Endodermal cell (in vitro differentiated cells): ENCODE data around the gene CARHSP1. TPM values are rescaled to one million over a fixed set of nuclear protein-coding genes. Genes with fewer than 3 reads are reported as not detected.
A peak's percentile ranks its signal among the peaks of the same experiment; 100 is the strongest.
"Not testable (repeated sequence)": the region's sequence is repeated elsewhere in the genome, so short reads cannot be mapped to it uniquely, and the experiment has no call there.

Source experiments
- DNase-seq: peaks from one replicate; pipeline ENCODE4 v3.0.0-alpha.2; 2017
- H3K27ac ChIP-seq: 2 replicates; pipeline ENCODE4 v1.5.1; 2013; ENCODE audit warnings: mild to moderate bottlenecking, low read depth, low read length, moderate library complexity
- H3K27me3 ChIP-seq: 2 replicates; pipeline ENCODE4 v1.6.1; 2013; ENCODE audit warnings: mild to moderate bottlenecking, low read length, moderate library complexity; ENCODE audit not compliant: insufficient read depth, control insufficient read depth, poor library complexity, severe bottlenecking
- H3K36me3 ChIP-seq: 2 replicates; pipeline ENCODE4 v1.7.0; 2013; ENCODE audit warnings: mild to moderate bottlenecking, low read length, moderate library complexity; ENCODE audit not compliant: control insufficient read depth, insufficient read depth
- H3K4me1 ChIP-seq: one replicate; pipeline ENCODE4 v1.7.0; 2013; ENCODE audit warnings: low read length; ENCODE audit not compliant: control insufficient read depth, insufficient read depth
- H3K4me3 ChIP-seq: 2 replicates; pipeline ENCODE4 v1.5.1; 2013; ENCODE audit warnings: mild to moderate bottlenecking, low read length, moderate library complexity
- H3K9ac ChIP-seq: 2 replicates; pipeline ENCODE4 v1.6.1; 2013; ENCODE audit warnings: mild to moderate bottlenecking, low read length, moderate library complexity; ENCODE audit not compliant: poor library complexity, severe bottlenecking; ENCODE audit errors: extremely low read depth
- H3K9me3 ChIP-seq: 2 replicates; pipeline ENCODE4 v1.6.1; 2013; ENCODE audit warnings: mild to moderate bottlenecking, low read length, moderate library complexity; ENCODE audit not compliant: control insufficient read depth
- H3K27ac Mint-ChIP-seq: 2 replicates; pipeline ENCODE4 v1.8.0; 2020; ENCODE audit warnings: mixed read lengths
- H3K27me3 Mint-ChIP-seq: 2 replicates; pipeline ENCODE4 v1.8.0; 2021; ENCODE audit warnings: mild to moderate bottlenecking, mixed read lengths; ENCODE audit not compliant: insufficient read depth
- H3K36me3 Mint-ChIP-seq: 2 replicates; pipeline ENCODE4 v1.8.0; 2020; ENCODE audit warnings: low read depth, mixed read lengths
- H3K4me1 Mint-ChIP-seq: 2 replicates; pipeline ENCODE4 v1.8.0; 2020; ENCODE audit warnings: mixed read lengths
- H3K4me3 Mint-ChIP-seq: 2 replicates; pipeline ENCODE4 v1.8.0; 2020; ENCODE audit warnings: mild to moderate bottlenecking, moderate library complexity, mixed read lengths
- H3K9me3 Mint-ChIP-seq: 2 replicates; pipeline ENCODE4 v1.8.0; 2020; ENCODE audit warnings: mild to moderate bottlenecking, mixed read lengths
- CTCF ChIP-seq: fragments of 200-600 bp; sonication (generic); conservative IDR thresholded peaks from 2 replicates; pipeline ENCODE4 v1.5.0; 2021; ENCODE audit warnings: antibody characterized with exemption, mild to moderate bottlenecking
- WGBS, 2 experiments: methylation state at CpG; one replicate each; pipeline versions ENCODE4 v1.1.5 to v1.1.7; 2013; ENCODE audit warnings: missing lambda C conversion rate in 2 of 2, mixed read lengths in 1 of 2; ENCODE audit not compliant: insufficient coverage in 1 of 2, insufficient read length in 1 of 2; 5-methylcytosine and 5-hydroxymethylcytosine counted together
- total RNA-seq, 2 donors: library from RNA; stranded (reverse); fragmentation: NEBNext Ultra II Directional in 1 of 2; extraction: Animal tissue kit (Norgen Biotek cat#: 25700) in 1 of 2; gene quantifications; 2 replicates in 1 of 2; 3 replicates in 1 of 2; pipeline ENCODE4 v1.2.1, GENCODE V29; 2021

Gene CARHSP1
- total RNA-seq, 2 donors from 2014 or later, result 233 to 275 TPM

- Histone ChIP-seq H3K27ac (no peak overlapping the region), H3K9ac (no peak overlapping the region), H3K4me3 (no peak overlapping the region), H3K9me3 (no peaks in the 10 kb centered on the region), H3K4me1 (no peaks in the 10 kb centered on the region), H3K36me3 (no peaks in the 10 kb centered on the region), H3K27me3 (no peaks in the 10 kb centered on the region)
- TF ChIP-seq CTCF, result no peak
- Mint-ChIP-seq H3K27me3 (no peaks in the 10 kb centered on the region), H3K4me3 (no peak overlapping the region), H3K36me3 (no peaks in the 10 kb centered on the region), H3K27ac (no peak overlapping the region), H3K9me3 (no peaks in the 10 kb centered on the region), H3K4me1 (peaks cover 2% of the 10 kb centered on the region)
- no peak for DNase-seq
- 92 to 93% methylated on average over 8 of the region's 8 CpGs for WGBS, 2 experiments
Observed at GRCh38 chr16:8880839-8881510, 12.2 kb upstream of the CARHSP1 start.

GRCh38 chr16:8878523-8878911 is 9.7 kb upstream of the CARHSP1 start:
- Mint-ChIP-seq H3K36me3 (no peaks in the 10 kb centered on the region), H3K4me3 (no peak overlapping the region), H3K27ac (no peak overlapping the region), H3K27me3 (no peaks in the 10 kb centered on the region), H3K4me1 (peaks cover 2% of the 10 kb centered on the region), H3K9me3 (no peaks in the 10 kb centered on the region)
- Histone ChIP-seq H3K9ac (no peak overlapping the region), H3K27me3 (no peaks in the 10 kb centered on the region), H3K4me1 (no peaks in the 10 kb centered on the region), H3K9me3 (no peaks in the 10 kb centered on the region), H3K27ac (no peak overlapping the region), H3K4me3 (no peak overlapping the region), H3K36me3 (no peaks in the 10 kb centered on the region)
- TF ChIP-seq CTCF, result no peak
- DNase-seq, result peak; percentile 43
- WGBS, 2 experiments, result 73 to 79% methylated on average over 4 to 6 of the region's 6 CpGs

- Histone ChIP-seq H3K4me3 (no peak overlapping the region), H3K9ac (no peak overlapping the region), H3K36me3 (no peaks in the 10 kb centered on the region), H3K27me3 (no peaks in the 10 kb centered on the region), H3K27ac (no peak overlapping the region), H3K9me3 (no peaks in the 10 kb centered on the region), H3K4me1 (no peaks in the 10 kb centered on the region)
- Mint-ChIP-seq H3K4me3 (no peak overlapping the region), H3K9me3 (no peaks in the 10 kb centered on the region), H3K27ac (no peak overlapping the region), H3K27me3 (no peaks in the 10 kb centered on the region), H3K36me3 (no peaks in the 10 kb centered on the region), H3K4me1 (peaks cover 2% of the 10 kb centered on the region)
- DNase-seq, result peak; percentile 46
- 79 to 87% methylated on average over 2 to 7 of the region's 8 CpGs for WGBS, 2 experiments
- no peak for TF ChIP-seq CTCF
Observed at GRCh38 chr16:8877894-8878522, 9.2 kb upstream of the CARHSP1 start.

- not testable (repeated sequence) for H3K27ac Mint-ChIP-seq, H3K4me3 Mint-ChIP-seq, DNase-seq, H3K4me1 ChIP-seq, H3K4me1 Mint-ChIP-seq, H3K9ac ChIP-seq, H3K4me3 ChIP-seq, H3K36me3 ChIP-seq, H3K36me3 Mint-ChIP-seq, H3K9me3 ChIP-seq, H3K9me3 Mint-ChIP-seq, H3K27ac ChIP-seq, H3K27me3 Mint-ChIP-seq, H3K27me3 ChIP-seq
- WGBS, 2 experiments, result 79 to 80% methylated on average over 7 of the region's 7 CpGs
Observed at GRCh38 chr16:8875317-8875716, 6.5 kb upstream of the CARHSP1 start.
